Measurements from ENCODE around the gene EFHC1.
"Not testable (repeated sequence)": the region's sequence is repeated elsewhere in the genome, so short reads cannot be mapped to it uniquely, and the experiment has no call there.

The EFHC1 gene

GRCh38 chr6:52400313-52401041 lies 19.7 kb upstream of the EFHC1 start:
- DNase-seq: no peak

- no peak for DNase-seq
Observed at GRCh38 chr6:52403086-52403485, 17.1 kb upstream of the EFHC1 start.

GRCh38 chr6:52403627-52404026 lies 16.5 kb upstream of the EFHC1 start:
- DNase-seq: no peak

- DNase-seq: no peak
Observed at GRCh38 chr6:52405243-52405642, 14.9 kb upstream of the EFHC1 start.

- DNase-seq: peak; percentile 72
Observed at GRCh38 chr6:52407467-52407866, 12.7 kb upstream of the EFHC1 start.

- peak; percentile 44 for DNase-seq
Observed at GRCh38 chr6:52409499-52409898, 10.6 kb upstream of the EFHC1 start.

- DNase-seq: no peak
Observed at GRCh38 chr6:52410979-52411378, 9.2 kb upstream of the EFHC1 start.

GRCh38 chr6:52411911-52412310 lies 8.2 kb upstream of the EFHC1 start:
- DNase-seq: no peak

GRCh38 chr6:52415333-52415732 lies 4.8 kb upstream of the EFHC1 start:
- DNase-seq: no peak

GRCh38 chr6:52415917-52416628 lies 4.1 kb upstream of the EFHC1 start:
- peak; percentile 50 for DNase-seq

GRCh38 chr6:52416629-52417151 lies 3.5 kb upstream of the EFHC1 start:
- peak; percentile 87 for DNase-seq

GRCh38 chr6:52417675-52418111 lies 2.4 kb upstream of the EFHC1 start:
- peak; percentile 71 for DNase-seq

- no peak for DNase-seq
Observed at GRCh38 chr6:52418606-52419005, 1.5 kb upstream of the EFHC1 start.

GRCh38 chr6:52420668-52421358 lies 671 bp downstream of the EFHC1 start:
- DNase-seq: no peak

- DNase-seq: no peak
Observed at GRCh38 chr6:52422156-52422555, 2.0 kb downstream of the EFHC1 start.

- DNase-seq: no peak
Observed at GRCh38 chr6:52423448-52423847, 3.3 kb downstream of the EFHC1 start.

- DNase-seq: no peak
Observed at GRCh38 chr6:52423971-52424381, 3.8 kb downstream of the EFHC1 start.

GRCh38 chr6:52424513-52424912 lies 4.4 kb downstream of the EFHC1 start:
- DNase-seq: peak; percentile 22

GRCh38 chr6:52426667-52427066 lies 6.5 kb downstream of the EFHC1 start:
- no peak for DNase-seq

- not testable (repeated sequence) for DNase-seq
Observed at GRCh38 chr6:52433294-52433693, 13.2 kb downstream of the EFHC1 start.

- DNase-seq: no peak
Observed at GRCh38 chr6:52435345-52435744, 15.2 kb downstream of the EFHC1 start.

- DNase-seq: no peak
Observed at GRCh38 chr6:52438926-52439325, 18.8 kb downstream of the EFHC1 start.

GRCh38 chr6:52454556-52454955 lies 34.4 kb downstream of the EFHC1 start:
- DNase-seq: no peak

- DNase-seq: no peak
Observed at GRCh38 chr6:52457096-52457495, 37.0 kb downstream of the EFHC1 start.

Measured in OCI-M1 (cell line).